Hematopoietic multipotent progenitor cell (in vitro differentiated cells): ENCODE measurements around the gene SLC2A13. TPM values are rescaled to one million over a fixed set of nuclear protein-coding genes. Genes with fewer than 3 reads are reported as not detected.
A peak's percentile ranks its signal among the peaks of the same experiment; 100 is the strongest.
"Not testable (repeated sequence)": the region's sequence is repeated elsewhere in the genome, so short reads cannot be mapped to it uniquely, and the experiment has no call there.

ENCODE experiments used
- DNase-seq, 3 donors: peaks; one replicate each; pipeline ENCODE4 v3.0.0-alpha.2; 2011 to 2015; ENCODE audit warnings: low read depth in 2 of 3, low spot score in 2 of 3
- total RNA-seq: library from RNA; depleted of rRNA; stranded (reverse); fragments of >200 nt; gene quantifications from one replicate; pipeline ENCODE4 v1.2.3, GENCODE V29; 2012

SLC2A13 gene
- total RNA-seq, 1 donor = 4.0 TPM

- DNase-seq = no peak
Measured at GRCh38 chr12:40044396-40044795, 61.5 kb downstream of the SLC2A13 start.

DNA sequence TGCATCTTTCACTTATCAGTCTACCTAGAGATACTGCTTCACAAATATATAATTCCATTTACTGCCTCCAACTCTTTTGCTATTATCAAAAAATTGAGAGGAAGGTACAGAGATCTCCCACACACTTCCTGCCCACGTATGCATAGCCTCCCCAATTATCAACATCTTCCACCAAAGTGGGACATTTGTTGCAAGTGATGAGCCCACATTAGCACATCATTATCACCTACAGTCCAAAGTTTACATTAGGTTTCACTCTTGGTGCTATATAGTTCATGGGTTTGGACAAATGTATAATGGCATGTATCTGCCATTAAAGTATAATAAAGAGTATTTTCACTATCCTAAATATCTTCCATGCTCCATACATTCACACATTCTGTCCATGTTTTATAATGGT lies 66.3 kb downstream of the SLC2A13 start:
- DNase-seq = no peak

GRCh38 chr12:40038619-40039018 lies 67.3 kb downstream of the SLC2A13 start:
- no peak for DNase-seq

- no peak for DNase-seq
Measured at GRCh38 chr12:40034712-40035111, 71.2 kb downstream of the SLC2A13 start.

GRCh38 chr12:40034156-40034555 lies 71.7 kb downstream of the SLC2A13 start:
- DNase-seq = no peak

DNA sequence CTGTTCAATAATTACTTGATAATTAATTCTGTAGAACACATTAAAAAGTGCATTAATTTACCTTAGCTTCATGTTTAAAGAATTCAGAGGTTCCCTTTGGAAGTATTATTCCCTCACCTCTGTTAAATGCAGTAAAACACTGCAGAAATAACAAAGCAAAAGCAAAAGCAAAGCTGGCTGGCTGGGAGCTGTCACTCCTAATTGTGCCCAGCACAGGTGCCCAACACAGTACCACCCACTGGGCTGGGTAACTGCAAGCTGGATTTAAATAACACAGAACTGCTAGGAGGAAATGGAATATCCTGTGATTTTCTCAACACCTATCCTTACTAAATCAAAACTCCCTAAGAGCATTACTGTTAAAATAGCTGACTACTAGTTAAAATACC lies 72.6 kb downstream of the SLC2A13 start:
- no peak for DNase-seq

DNA sequence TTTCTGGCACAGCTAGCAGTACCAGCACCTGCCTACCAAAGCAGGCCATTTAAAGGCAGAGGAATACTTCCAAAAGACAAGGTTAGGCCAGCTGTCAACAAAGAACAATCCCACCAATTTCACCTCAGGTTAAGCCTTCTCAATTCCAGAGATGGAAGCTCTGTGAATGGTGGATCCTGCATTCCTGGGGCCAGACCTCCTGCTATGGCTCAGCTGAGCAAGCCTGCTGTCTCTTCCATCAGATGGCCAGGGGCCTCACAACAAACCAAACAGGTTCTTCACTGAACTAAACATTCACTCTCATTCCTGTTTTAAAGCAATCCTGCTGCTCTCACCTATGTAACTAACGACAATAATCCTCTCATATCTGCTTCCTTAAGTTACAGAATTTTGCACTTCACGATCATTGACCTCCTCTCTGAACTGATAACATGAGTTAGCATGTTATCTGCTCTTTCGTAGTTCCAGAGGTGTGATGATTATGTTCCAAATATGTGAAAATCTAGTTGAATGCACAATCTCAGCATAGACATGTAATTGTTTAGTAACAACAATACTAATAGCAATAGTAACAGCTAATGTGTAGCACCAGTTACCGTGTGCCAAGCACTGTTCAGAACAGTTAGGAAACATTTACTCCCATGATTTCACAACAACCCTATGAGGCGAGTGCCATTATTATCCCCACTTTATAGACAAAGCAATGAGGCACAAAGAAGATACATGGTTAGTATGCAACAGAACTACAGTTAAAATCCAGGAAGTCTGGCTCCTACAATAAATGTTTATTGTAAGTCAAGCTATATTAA lies 73.2 kb downstream of the SLC2A13 start:
- no peak for DNase-seq

DNA sequence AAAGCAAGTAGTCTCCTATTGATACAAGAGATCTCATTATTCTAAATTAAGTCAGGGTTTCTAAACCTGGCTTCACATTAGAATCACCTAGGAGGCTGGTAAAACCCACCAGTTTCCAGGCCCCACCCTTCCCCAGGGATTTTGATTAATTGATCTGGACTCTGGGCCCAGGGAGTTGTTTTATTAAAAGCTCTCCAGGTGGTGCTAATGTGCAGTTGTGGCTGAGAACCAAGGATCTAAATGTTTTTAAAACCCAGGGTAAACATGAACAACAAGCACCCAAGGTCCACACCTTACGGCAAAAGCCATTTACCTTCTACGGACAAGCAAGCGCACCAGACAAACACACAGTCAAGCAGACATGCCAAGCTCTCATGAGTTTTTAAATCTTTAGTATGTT lies 73.9 kb downstream of the SLC2A13 start:
- no peak for DNase-seq

GRCh38 chr12:40030970-40031369 lies 74.9 kb downstream of the SLC2A13 start:
- DNase-seq = not testable (repeated sequence)

DNA sequence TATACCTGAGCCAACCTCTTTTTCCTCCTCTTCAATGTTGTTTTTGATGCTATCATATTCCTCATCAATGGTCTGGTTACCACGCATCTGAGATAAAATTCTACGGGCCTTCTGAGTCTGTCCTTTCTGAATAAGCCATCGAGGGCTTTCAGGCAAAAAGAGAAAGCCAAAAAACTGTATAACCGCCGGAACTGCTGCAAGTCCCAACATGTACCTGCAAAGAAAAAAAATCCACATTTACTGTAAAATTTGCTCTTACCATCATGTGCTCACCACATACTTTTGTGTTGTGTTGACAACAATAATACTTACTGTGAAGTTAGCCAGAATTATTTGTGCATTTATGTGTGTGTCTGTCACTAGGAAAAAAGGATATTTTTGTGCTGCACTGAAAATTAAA lies 77.6 kb downstream of the SLC2A13 start:
- no peak for DNase-seq

DNA sequence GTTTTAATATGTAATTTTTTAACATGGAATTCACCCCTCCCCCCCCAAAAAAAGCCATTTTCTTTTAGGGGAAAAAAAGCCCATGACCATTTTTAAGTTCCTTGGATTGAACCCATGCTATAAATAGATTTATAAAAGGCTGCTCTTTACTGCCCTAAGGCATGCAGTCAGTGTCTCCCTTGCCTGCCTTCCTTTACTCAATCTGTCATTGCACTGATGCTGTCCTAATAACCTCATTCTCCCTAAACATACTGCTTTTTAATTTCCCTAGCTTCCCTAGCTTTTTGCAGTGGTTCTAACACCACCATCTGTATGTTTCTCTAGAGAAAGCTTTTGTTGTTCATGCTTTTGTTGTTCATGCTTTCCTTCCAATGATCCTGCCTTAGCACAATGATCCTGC lies 83.0 kb downstream of the SLC2A13 start:
- DNase-seq = no peak

GRCh38 chr12:40020261-40020691 lies 85.6 kb downstream of the SLC2A13 start:
- DNase-seq = no peak

GRCh38 chr12:40017488-40017887 lies 88.4 kb downstream of the SLC2A13 start:
- no peak for DNase-seq

- DNase-seq = no peak
Measured at GRCh38 chr12:40016980-40017379, 88.9 kb downstream of the SLC2A13 start.

- DNase-seq = no peak
Measured at GRCh38 chr12:40015881-40016280, 90.0 kb downstream of the SLC2A13 start.

- no peak for DNase-seq
Measured at GRCh38 chr12:40015345-40015744, 90.5 kb downstream of the SLC2A13 start.

DNA sequence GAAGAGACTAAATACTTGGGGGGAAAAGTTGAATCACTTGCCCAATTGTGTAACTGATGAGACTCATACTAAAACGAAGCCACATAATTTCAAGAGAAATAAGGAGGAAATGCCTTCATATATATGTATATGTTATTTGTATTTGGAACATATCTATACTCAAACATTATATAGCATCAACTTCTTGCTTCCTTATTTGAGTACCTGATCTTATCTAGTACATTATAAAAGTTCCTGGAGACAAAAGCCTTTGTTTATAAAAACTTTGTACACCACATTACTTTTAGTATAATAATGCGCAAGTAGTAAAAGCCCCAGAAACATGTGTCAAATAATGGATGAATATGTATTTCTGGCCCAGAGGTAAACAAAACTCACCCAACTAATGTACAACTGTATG lies 92.0 kb downstream of the SLC2A13 start:
- DNase-seq = no peak

DNA sequence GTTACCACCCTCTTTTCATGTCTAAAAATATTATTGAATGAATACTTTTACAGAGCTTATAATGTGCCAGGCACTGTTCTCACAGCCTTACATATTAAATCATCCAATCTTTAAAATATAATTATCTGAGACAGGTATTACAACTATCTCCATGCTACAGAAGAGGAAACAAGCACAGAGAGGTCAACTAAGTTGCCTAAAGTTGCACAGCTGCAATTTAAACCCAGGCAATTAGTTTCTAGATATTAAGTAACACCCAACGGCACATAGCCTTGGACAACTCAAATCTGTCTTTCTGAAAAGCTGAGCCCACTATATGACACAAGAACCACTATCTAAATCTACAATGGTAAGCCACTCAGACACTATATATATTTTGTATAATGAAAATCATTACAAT lies 92.6 kb downstream of the SLC2A13 start:
- no peak for DNase-seq

GRCh38 chr12:40012711-40013110 lies 93.2 kb downstream of the SLC2A13 start:
- DNase-seq = no peak

- DNase-seq = no peak
Measured at GRCh38 chr12:40011775-40012129, 94.1 kb downstream of the SLC2A13 start.

- DNase-seq = peak; percentile 33 to 84 (median 70)
Measured at GRCh38 chr12:40010899-40011774, 94.7 kb downstream of the SLC2A13 start.
